Measurements from ENCODE around the gene CLCNKA.

GRCh38 chr1:16073490-16074119 lies 51.8 kb downstream of the CLCNKA start, which contains the start of gene FAM131C:
- TF ChIP-seq, protein P1, sequence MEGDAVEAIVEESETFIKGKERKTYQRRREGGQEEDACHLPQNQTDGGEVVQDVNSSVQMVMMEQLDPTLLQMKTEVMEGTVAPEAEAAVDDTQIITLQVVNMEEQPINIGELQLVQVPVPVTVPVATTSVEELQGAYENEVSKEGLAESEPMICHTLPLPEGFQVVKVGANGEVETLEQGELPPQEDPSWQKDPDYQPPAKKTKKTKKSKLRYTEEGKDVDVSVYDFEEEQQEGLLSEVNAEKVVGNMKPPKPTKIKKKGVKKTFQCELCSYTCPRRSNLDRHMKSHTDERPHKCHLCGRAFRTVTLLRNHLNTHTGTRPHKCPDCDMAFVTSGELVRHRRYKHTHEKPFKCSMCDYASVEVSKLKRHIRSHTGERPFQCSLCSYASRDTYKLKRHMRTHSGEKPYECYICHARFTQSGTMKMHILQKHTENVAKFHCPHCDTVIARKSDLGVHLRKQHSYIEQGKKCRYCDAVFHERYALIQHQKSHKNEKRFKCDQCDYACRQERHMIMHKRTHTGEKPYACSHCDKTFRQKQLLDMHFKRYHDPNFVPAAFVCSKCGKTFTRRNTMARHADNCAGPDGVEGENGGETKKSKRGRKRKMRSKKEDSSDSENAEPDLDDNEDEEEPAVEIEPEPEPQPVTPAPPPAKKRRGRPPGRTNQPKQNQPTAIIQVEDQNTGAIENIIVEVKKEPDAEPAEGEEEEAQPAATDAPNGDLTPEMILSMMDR (IDR thresholded peaks at IDR 0.05 in 2 of 3, conservative IDR thresholded peaks at IDR 0.05 in 1 of 3; ENCODE audit: borderline replicate concordance in 1 of 3, insufficient read depth in 1 of 3, low read depth in 2 of 3, low read length in 2 of 3): peak in 2 of 3 experiments; percentile 12 to 30; a peak in 2 of 6 replicates
- TF ChIP-seq, protein P2, sequence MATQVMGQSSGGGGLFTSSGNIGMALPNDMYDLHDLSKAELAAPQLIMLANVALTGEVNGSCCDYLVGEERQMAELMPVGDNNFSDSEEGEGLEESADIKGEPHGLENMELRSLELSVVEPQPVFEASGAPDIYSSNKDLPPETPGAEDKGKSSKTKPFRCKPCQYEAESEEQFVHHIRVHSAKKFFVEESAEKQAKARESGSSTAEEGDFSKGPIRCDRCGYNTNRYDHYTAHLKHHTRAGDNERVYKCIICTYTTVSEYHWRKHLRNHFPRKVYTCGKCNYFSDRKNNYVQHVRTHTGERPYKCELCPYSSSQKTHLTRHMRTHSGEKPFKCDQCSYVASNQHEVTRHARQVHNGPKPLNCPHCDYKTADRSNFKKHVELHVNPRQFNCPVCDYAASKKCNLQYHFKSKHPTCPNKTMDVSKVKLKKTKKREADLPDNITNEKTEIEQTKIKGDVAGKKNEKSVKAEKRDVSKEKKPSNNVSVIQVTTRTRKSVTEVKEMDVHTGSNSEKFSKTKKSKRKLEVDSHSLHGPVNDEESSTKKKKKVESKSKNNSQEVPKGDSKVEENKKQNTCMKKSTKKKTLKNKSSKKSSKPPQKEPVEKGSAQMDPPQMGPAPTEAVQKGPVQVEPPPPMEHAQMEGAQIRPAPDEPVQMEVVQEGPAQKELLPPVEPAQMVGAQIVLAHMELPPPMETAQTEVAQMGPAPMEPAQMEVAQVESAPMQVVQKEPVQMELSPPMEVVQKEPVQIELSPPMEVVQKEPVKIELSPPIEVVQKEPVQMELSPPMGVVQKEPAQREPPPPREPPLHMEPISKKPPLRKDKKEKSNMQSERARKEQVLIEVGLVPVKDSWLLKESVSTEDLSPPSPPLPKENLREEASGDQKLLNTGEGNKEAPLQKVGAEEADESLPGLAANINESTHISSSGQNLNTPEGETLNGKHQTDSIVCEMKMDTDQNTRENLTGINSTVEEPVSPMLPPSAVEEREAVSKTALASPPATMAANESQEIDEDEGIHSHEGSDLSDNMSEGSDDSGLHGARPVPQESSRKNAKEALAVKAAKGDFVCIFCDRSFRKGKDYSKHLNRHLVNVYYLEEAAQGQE (IDR thresholded peaks at IDR 0.05; ENCODE audit: low read depth): no peak
- no peak for TF ChIP-seq EZH2 (IDR thresholded peaks at IDR 0.05)
